ENCODE results near the gene SGMS1. TPM values are rescaled to one million over a fixed set of nuclear protein-coding genes. Genes with fewer than 3 reads are reported as not detected.

Gene SGMS1
- total and polyA plus RNA-seq, 2 donors (not counting 3 experiments of a cell fraction or from before 2014, with no cell fraction given): 9.7 to 23.7 TPM

DNA sequence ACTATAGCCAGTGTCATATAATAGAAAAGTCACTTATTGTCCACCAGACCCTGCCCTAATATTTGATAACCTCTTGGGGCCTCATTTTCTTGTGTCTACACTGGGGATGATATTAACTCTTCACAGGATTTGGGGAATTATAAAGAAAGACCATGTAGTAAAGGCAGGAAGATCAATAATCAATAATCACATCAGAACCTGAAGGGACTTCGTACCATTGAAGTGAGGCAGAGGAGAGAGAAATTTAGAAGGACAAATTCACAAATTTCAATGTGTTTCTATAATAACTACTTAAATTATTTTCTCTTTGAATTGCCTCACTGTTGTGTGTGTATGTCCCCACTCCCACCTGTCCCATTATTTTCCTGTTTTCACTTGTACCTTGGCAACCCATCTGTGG is 10.7 kb upstream of the SGMS1 start:
- TF ChIP-seq POLR2A (IDR thresholded peaks at IDR 0.05; ENCODE audit: low read depth, low read length): no peak
- no peak for TF ChIP-seq MAX (IDR thresholded peaks at IDR 0.05; ENCODE audit: insufficient read depth, insufficient read length)
- TF ChIP-seq MYC (IDR thresholded peaks at IDR 0.05; ENCODE audit: low read depth, low read length): no peak
- no peak for TF ChIP-seq FOS (IDR thresholded peaks at IDR 0.05; ENCODE audit: borderline replicate concordance, insufficient read depth, low read length)
- no peak for TF ChIP-seq EZH2 (IDR thresholded peaks at IDR 0.05; ENCODE audit: borderline replicate concordance, low read depth, low read length, severe bottlenecking)
- no peak for TF ChIP-seq GATA2 (IDR thresholded peaks at IDR 0.05; ENCODE audit: insufficient read depth, insufficient read length, low read depth, low read length)
- no peak for TF ChIP-seq POLR2AphosphoS5 (IDR thresholded peaks at IDR 0.05; ENCODE audit: insufficient read depth, low read depth, low read length)
- TF ChIP-seq, protein P1, sequence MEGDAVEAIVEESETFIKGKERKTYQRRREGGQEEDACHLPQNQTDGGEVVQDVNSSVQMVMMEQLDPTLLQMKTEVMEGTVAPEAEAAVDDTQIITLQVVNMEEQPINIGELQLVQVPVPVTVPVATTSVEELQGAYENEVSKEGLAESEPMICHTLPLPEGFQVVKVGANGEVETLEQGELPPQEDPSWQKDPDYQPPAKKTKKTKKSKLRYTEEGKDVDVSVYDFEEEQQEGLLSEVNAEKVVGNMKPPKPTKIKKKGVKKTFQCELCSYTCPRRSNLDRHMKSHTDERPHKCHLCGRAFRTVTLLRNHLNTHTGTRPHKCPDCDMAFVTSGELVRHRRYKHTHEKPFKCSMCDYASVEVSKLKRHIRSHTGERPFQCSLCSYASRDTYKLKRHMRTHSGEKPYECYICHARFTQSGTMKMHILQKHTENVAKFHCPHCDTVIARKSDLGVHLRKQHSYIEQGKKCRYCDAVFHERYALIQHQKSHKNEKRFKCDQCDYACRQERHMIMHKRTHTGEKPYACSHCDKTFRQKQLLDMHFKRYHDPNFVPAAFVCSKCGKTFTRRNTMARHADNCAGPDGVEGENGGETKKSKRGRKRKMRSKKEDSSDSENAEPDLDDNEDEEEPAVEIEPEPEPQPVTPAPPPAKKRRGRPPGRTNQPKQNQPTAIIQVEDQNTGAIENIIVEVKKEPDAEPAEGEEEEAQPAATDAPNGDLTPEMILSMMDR (IDR thresholded peaks at IDR 0.05; ENCODE audit: extremely low read depth in 1 of 2, insufficient read depth in 1 of 2, low read depth in 1 of 2, low read length in 2 of 2): no peak
- TF ChIP-seq JUN (IDR thresholded peaks at IDR 0.05; ENCODE audit: borderline replicate concordance, insufficient read depth, insufficient read length, low read depth): no peak
- Histone ChIP-seq H3K4me1 (ENCODE audit: control insufficient read depth, extremely low read depth, insufficient read depth, low read length) (peaks cover 3% of the 10 kb centered on the region), H3K9me3 (replicated peaks; ENCODE audit: control insufficient read depth, insufficient read depth, low read length) (no peaks in the 10 kb centered on the region), H3K79me2 (ENCODE audit: control insufficient read depth, insufficient read depth, low read length) (no peaks in the 10 kb centered on the region), H4K20me1 (replicated peaks; ENCODE audit: control insufficient read depth, extremely low read depth, insufficient read depth, low read length) (no peaks in the 10 kb centered on the region), H3K4me3 (replicated peaks in 1 of 3; ENCODE audit: insufficient read depth in 1 of 3, low read depth in 1 of 3, low read length in 3 of 3) (no peak overlapping the region), H3K36me3 (ENCODE audit: control insufficient read depth in 2 of 2, extremely low read depth in 1 of 2, insufficient read depth in 2 of 2, low read length in 2 of 2) (no peaks in the 10 kb centered on the region), H2AFZ (ENCODE audit: low read depth, low read length) (no peak overlapping the region), H3K9me1 (replicated peaks; ENCODE audit: control insufficient read depth, extremely low read depth, insufficient read depth, low read length) (no peaks in the 10 kb centered on the region), H3K27ac (ENCODE audit: insufficient read depth, low read depth, low read length) (no peak overlapping the region), H3K27me3 (ENCODE audit: control insufficient read depth in 2 of 2, insufficient read depth in 2 of 2, low read length in 2 of 2) (peaks cover 0 to 4% of the 10 kb centered on the region in 2 experiments), H3K4me2 (ENCODE audit: insufficient read depth, low read length) (no peak overlapping the region), H3K9ac (replicated peaks; ENCODE audit: extremely low read depth, insufficient read depth, low read length) (no peak overlapping the region)
- no TSS peak for BruUV-seq (replicated peaks)
- POLR2A ChIA-PET: no interaction called here
- CTCF ChIA-PET: no interaction called here
- no peak for FAIRE-seq
- dilution Hi-C loops (cut with MboI; ENCODE audit: extremely low pct_ligation_motif_present, low sequenced_read_pairs) (no loop called here), intact Hi-C loops (cut with micrococcal nuclease) (no loop called here)
- no peak for DNase-seq (ENCODE audit: low read depth, low spot score)

Data from endothelial cell of umbilical vein (primary cell).